LHCN-M2 (cell line): ENCODE data around the gene LSM12. TPM values are rescaled to one million over a fixed set of nuclear protein-coding genes. Genes with fewer than 3 reads are reported as not detected.
"Not testable (repeated sequence)": the region's sequence is repeated elsewhere in the genome, so short reads cannot be mapped to it uniquely, and the experiment has no call there.

ENCODE experiments used
- DNase-seq: peaks from one replicate; pipeline ENCODE4 v3.0.0-alpha.2; 2012; ENCODE audit warnings: low read depth
- total RNA-seq: library from RNA; depleted of rRNA; stranded (reverse); fragments of >200 nt; gene quantifications from 2 replicates; pipeline ENCODE4 v1.2.3, GENCODE V29; 2014

The LSM12 gene
- total RNA-seq, 1 experiment from 2014 or later: 47.0 TPM

- no peak for DNase-seq
Measured at GRCh38 chr17:44076716-44077594, 10.5 kb upstream of the LSM12 start.

- DNase-seq: no peak
Measured at GRCh38 chr17:44075598-44076293, 9.3 kb upstream of the LSM12 start.

GRCh38 chr17:44074911-44075285, 8.4 kb upstream of the LSM12 start:
- no peak for DNase-seq

- peak; percentile 65 for DNase-seq
Measured at GRCh38 chr17:44074231-44074910, 7.9 kb upstream of the LSM12 start.

- no peak for DNase-seq
Measured at GRCh38 chr17:44071772-44072171, 5.3 kb upstream of the LSM12 start.

GRCh38 chr17:44071198-44071520, 4.7 kb upstream of the LSM12 start:
- DNase-seq: no peak

GRCh38 chr17:44070455-44071197, 4.2 kb upstream of the LSM12 start, which contains the start of gene G6PC3:
TSS of gene G6PC3 (plus strand) at chr17:44070735. CDS start at chr17:44070966, 231 bp downstream.
- peak; percentile 98 for DNase-seq

GRCh38 chr17:44069974-44070454, 3.5 kb upstream of the LSM12 start:
- no peak for DNase-seq

- no peak for DNase-seq
Measured at GRCh38 chr17:44067545-44067940, 1.1 kb upstream of the LSM12 start.

GRCh38 chr17:44065668-44066203, 735 bp downstream of the LSM12 start:
- no peak for DNase-seq

- DNase-seq: no peak
Measured at GRCh38 chr17:44063704-44064639, 2.5 kb downstream of the LSM12 start.

- no peak for DNase-seq
Measured at GRCh38 chr17:44062871-44063270, 3.6 kb downstream of the LSM12 start.

- DNase-seq: no peak
Measured at GRCh38 chr17:44061446-44061845, 5.0 kb downstream of the LSM12 start.

GRCh38 chr17:44059101-44059892, 7.2 kb downstream of the LSM12 start:
- DNase-seq: no peak

- no peak for DNase-seq
Measured at GRCh38 chr17:44053125-44053872, 13.2 kb downstream of the LSM12 start.

- DNase-seq: peak; percentile 99
Measured at GRCh38 chr17:44049294-44050060, 17.0 kb downstream of the LSM12 start.

- not testable (repeated sequence) for DNase-seq
Measured at GRCh38 chr17:44046893-44047292, 19.6 kb downstream of the LSM12 start.

GRCh38 chr17:44045486-44045885, 21.0 kb downstream of the LSM12 start:
- no peak for DNase-seq
